AG04450 (cell line): ENCODE measurements around the gene CRYBG3. TPM values are rescaled to one million over a fixed set of nuclear protein-coding genes. Genes with fewer than 3 reads are reported as not detected.

Source experiments
- CTCF ChIA-PET: fragments of 300-600, 350-600 bp; formaldehyde crosslinking; extraction: SDS; loops from one replicate; lab custom pipeline; 2022; ENCODE audit warnings: antibody characterized with exemption, inconsistent platforms; lab: Charles Lee
- POLR2A ChIA-PET: fragments of 350-600 bp; formaldehyde crosslinking; extraction: SDS; loops from one replicate; lab custom pipeline; 2021; ENCODE audit warnings: antibody characterized with exemption, inconsistent platforms; lab: Yijun Ruan, JAX
- DNase-seq: peaks from one replicate; pipeline ENCODE4 v3.0.0-alpha.2; 2011; ENCODE audit warnings: low read depth, low spot score
- H3K27ac ChIP-seq: one replicate; pipeline ENCODE4 v1.5.1; 2012; ENCODE audit warnings: low read depth, low read length, control low read depth
- H3K27me3 ChIP-seq: one replicate; pipeline ENCODE4 v1.6.0; 2012; ENCODE audit warnings: low read length; ENCODE audit not compliant: control insufficient read depth, insufficient read depth
- H3K4me3 ChIP-seq: 2 replicates; pipeline ENCODE4 v1.5.1; 2011; ENCODE audit warnings: mild to moderate bottlenecking, low read depth, low read length, control low read depth
- H3K9me3 ChIP-seq: 2 replicates; pipeline ENCODE4 v1.5.1; 2012; ENCODE audit warnings: low read length; ENCODE audit not compliant: control insufficient read depth, insufficient read depth
- polyA plus RNA-seq: library from polyadenylated mRNA; depleted of rRNA; stranded (reverse); fragments of >200 nt; gene quantifications from 2 replicates; pipeline ENCODE4 v1.2.3, GENCODE V29; 2011
- TF ChIP-seq, protein P1 (sequence below): IDR thresholded peaks from 2 replicates; pipeline ENCODE4 v1.5.1; 2011; ENCODE audit warnings: low read depth, low read length, control low read depth, inconsistent platforms

The CRYBG3 gene
- polyA plus RNA-seq, 1 experiment, result 9.9 TPM

DNA sequence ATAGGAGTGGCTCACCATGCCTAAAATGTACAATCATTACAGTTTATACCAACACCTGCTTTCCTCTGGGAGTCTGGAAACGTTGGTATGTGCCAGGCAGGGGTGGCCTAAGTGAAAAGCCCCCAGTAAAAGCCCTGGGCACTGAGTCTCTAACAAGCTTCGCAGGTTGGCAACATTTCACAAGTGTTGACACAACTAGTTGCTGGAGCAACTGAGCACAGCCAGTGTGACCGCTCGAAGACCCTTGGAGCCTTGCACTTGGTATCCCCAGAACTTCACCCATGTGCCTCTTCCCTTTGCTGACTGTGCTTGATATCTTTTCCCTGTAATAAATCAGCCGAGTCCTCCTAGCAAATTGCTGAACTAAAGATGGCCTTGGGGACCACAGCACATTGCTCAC lies 147.7 kb downstream of the CRYBG3 start:
- CTCF ChIA-PET, result no interaction called here
- no peaks in the 10 kb centered on the region for H3K27me3 ChIP-seq
- POLR2A ChIA-PET, result no interaction called here

DNA sequence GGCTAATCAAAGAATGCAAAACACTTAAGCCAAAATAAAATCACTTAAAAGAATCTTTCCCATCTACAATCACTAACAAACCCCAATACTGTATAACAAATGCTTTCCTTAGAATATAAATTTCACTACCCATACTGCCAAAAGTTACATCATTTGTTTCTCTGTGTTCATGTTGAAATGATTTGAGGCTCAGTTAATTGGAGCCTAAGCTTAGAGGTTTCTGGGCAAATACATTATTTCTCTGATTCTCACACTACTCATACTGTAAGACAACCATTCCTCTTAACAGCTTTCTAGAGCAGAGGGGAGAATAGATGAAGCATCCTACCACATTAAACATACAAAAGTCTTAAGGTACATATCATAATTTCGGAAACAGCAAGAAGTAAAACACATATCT lies 148.3 kb downstream of the CRYBG3 start:
- ChIA-PET POLR2A (no interaction called here), CTCF (interaction anchor here (1.2 to 1.9 kb wide), 2 partner anchors 52 to 251 kb away, joined by 5 to 8 read pairs; no protein-coding TSS in a partner anchor)
- TF ChIP-seq, protein P1, sequence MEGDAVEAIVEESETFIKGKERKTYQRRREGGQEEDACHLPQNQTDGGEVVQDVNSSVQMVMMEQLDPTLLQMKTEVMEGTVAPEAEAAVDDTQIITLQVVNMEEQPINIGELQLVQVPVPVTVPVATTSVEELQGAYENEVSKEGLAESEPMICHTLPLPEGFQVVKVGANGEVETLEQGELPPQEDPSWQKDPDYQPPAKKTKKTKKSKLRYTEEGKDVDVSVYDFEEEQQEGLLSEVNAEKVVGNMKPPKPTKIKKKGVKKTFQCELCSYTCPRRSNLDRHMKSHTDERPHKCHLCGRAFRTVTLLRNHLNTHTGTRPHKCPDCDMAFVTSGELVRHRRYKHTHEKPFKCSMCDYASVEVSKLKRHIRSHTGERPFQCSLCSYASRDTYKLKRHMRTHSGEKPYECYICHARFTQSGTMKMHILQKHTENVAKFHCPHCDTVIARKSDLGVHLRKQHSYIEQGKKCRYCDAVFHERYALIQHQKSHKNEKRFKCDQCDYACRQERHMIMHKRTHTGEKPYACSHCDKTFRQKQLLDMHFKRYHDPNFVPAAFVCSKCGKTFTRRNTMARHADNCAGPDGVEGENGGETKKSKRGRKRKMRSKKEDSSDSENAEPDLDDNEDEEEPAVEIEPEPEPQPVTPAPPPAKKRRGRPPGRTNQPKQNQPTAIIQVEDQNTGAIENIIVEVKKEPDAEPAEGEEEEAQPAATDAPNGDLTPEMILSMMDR, result no peak
- Histone ChIP-seq H3K4me3 (no peak overlapping the region), H3K27me3 (no peaks in the 10 kb centered on the region), H3K27ac (no peak overlapping the region), H3K9me3 (no peaks in the 10 kb centered on the region)
- DNase-seq, result no peak

More for the DNA sequence above, 147.7 kb downstream of the CRYBG3 start:
- TF ChIP-seq, protein P1, result no peak
- H3K9me3 ChIP-seq, result no peaks in the 10 kb centered on the region
- DNase-seq, result no peak
- no peak overlapping the region for H3K27ac ChIP-seq
- H3K4me3 ChIP-seq, result no peak overlapping the region

DNA sequence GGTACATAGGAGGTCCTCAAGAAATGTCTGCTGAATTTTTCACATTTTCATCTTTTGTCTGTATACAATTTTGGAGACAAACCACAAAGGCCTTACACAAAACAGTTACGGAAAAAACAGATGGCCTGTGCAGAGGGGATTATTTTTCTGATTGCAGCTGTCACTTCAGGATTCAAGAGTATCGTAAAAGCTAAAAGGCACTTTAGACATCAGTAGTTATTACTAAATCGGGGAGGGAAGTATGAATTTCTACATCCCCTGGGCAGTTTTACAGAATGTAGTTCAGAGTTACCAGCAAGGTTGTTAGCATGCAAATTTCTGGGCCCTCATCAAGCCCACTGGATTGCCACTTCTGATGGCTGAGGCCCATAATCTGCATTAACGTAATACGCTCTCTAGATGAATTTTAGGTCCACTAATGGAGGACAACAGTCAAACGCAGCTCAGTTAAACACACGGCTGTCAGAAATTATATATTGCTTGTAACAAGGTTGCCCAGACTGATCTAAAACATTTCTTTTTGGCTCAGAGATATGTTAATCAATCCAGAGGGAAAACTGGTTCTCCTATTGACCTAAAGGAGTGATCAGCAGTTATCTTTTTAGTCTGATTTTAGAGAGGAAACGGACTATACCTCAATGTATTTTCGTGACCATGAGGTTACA lies 149.3 kb downstream of the CRYBG3 start:
- H3K4me3 ChIP-seq, result peak overlapping the region; percentile 69
- POLR2A ChIA-PET, result interaction anchor here (1.5 kb wide), 1 partner anchor 149 kb away, joined by 5 read pairs; the partner anchor contains the start of gene CRYBG3
- no peaks in the 10 kb centered on the region for H3K27me3 ChIP-seq
- no peak overlapping the region for H3K27ac ChIP-seq
- TF ChIP-seq, protein P1, result no peak
- DNase-seq, result no peak
- no peaks in the 10 kb centered on the region for H3K9me3 ChIP-seq
- CTCF ChIA-PET, result interaction anchor here (0.8 to 1.9 kb wide), 4 partner anchors 16 to 252 kb away, joined by 3 to 8 read pairs (median 6); no protein-coding TSS in a partner anchor

DNA sequence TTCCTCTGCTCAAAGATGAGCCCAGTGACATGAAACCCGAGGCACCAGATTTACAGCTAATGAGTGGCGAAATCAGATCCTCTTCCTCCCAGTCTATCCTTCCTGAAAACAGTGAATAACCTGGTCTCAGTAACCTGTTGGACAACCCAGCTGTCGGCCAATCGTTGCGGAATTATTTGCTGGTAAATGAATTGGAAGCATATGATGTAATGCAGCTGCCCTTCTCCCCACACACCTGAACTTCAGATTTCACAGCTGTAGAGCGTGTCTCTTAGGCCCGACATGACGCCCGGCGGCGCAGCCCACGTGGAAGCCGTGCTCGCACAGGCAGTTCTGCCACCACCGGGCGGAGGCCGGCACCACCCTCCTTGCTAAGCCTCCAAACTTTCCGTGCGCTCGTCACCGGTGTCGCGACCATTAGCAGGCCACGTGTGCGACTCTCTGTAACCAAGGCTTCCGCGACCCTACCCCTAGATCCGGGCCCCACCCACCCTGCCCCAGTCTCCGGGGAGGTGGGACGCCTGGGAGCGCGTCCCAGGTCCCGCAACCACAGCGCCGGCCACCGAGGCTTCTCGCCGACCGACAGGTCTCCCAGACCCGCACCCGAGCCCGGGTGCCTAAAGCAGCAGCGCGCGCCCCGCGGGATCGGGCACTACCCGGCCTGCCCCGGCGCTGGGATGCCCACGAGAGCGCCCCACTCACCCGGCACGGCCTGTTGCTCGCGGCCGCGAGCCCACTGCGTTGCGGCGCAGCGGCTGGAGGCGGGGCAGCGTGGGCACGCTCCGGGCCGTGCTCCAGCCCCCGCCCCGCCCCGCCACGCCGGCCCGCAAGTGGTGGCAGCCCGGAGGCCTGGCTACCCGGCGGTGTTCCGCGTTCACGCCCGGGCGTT lies 150.1 kb downstream of the CRYBG3 start, which contains the start of gene RIOX2:
Gene RIOX2 (minus strand): TSS at position 753 of the 889 bp plus-strand sequence. CDS start 4,838 bp downstream, outside the sequence.
- CTCF ChIA-PET, result interaction anchor here (0.8 to 1.9 kb wide), 3 partner anchors 16 to 51 kb away, joined by 3 to 8 read pairs (median 6); no protein-coding TSS in a partner anchor

More for the DNA sequence above, 150.1 kb downstream of the CRYBG3 start, which contains the start of gene RIOX2:
- Histone ChIP-seq H3K27ac (peak within 1 kb of the TSS; percentile 13), H3K4me3 (peak within 1 kb of the TSS; percentile 69), H3K27me3 (no peaks in the 10 kb centered on the region), H3K9me3 (no peaks in the 10 kb centered on the region)
- TF ChIP-seq, protein P1, result 0 out of 2 replicates have a peak, but pooled peaks have one; percentile 15
- POLR2A ChIA-PET, result interaction anchor here (1.5 kb wide), 1 partner anchor 150 kb away, joined by 5 read pairs; the partner anchor contains the start of gene CRYBG3
- no peak for DNase-seq
